A549 treated with AZD2906 at 1 μM for 4 hours (cell line): ENCODE results near the gene CCL22. TPM values are rescaled to one million over a fixed set of nuclear protein-coding genes. Genes with fewer than 3 reads are reported as not detected.

Source experiments
- total RNA-seq: library from RNA; stranded (reverse); fragments of 200-300 nt; extraction: Qiagen RNA extraction; gene quantifications from 5 replicates; pipeline ENCODE4 v1.2.3, GENCODE V29; 2022

Gene CCL22, protein sequence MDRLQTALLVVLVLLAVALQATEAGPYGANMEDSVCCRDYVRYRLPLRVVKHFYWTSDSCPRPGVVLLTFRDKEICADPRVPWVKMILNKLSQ
- 0.05 to 0.07 TPM (median 0.05 TPM) in 4 of 5 replicates, not detected in the other for total RNA-seq

DNA sequence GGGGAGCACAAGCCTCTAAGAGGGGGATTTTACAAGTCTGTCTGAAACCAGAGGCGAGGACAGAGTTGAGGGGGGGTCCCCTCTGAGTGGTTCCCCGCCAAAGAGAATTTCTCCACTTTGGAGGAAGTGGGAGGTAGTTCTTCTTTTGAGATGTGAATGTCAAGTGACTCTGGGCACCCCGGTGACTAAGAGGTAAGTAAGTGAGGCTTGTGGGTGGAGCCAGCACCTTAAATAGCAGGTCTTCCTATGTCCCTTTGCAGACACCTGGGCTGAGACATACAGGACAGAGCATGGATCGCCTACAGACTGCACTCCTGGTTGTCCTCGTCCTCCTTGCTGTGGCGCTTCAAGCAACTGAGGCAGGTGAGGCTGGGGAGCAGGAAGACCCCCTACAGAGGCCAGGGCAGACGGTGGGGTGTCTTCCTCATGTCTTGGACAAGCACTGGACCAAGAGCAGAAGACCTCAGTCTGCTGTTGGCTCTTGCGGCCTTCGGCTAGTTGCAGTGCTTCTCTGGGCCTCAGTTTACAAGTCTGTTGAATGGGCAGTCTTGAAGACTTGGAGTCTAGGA lies at the start of gene CCL22:
CCL22 (plus strand) TSS at position 257 of the 569 bp plus-strand sequence; CDS start at position 291, 34 bp downstream.

GRCh38 chr16:57372372-57373116 lies 14.0 kb downstream of the CCL22 start, which contains the start of gene CX3CL1:
Gene CX3CL1 (plus strand): TSS chr16:57372490. CDS start chr16:57372569, 79 bp downstream.

GRCh38 chr16:57403965-57404817 lies 45.6 kb downstream of the CCL22 start, which contains the start of gene CCL17:
Gene CCL17 (plus strand): TSS chr16:57404767. CDS start chr16:57413933, 9,166 bp downstream.

Other genes with a start within 250 kb of the CCL22 start
- 82.1 to 108 TPM (median 91.0 TPM) in 5 replicates for gene PSME3IP1, start 172.7 kb upstream of the CCL22 start, total RNA-seq
- gene RSPRY1, start 172.5 kb upstream of the CCL22 start, total RNA-seq, result 33.0 to 47.7 TPM (median 37.2 TPM) in 5 replicates
- gene ARL2BP, start 113.5 kb upstream of the CCL22 start, total RNA-seq, result 76.6 to 82.0 TPM (median 78.7 TPM) in 5 replicates
- 1.4 to 1.7 TPM (median 1.6 TPM) in 5 replicates for gene PLLP, start 74.1 kb upstream of the CCL22 start, total RNA-seq
- gene CX3CL1, start 13.7 kb downstream of the CCL22 start, total RNA-seq, result 0.06 to 0.11 TPM (median 0.08 TPM) in 5 replicates
- not detected in 5 replicates for gene CCL17, start 46.0 kb downstream of the CCL22 start, total RNA-seq
- gene CIAPIN1, start 88.6 kb downstream of the CCL22 start, total RNA-seq, result 70.7 to 96.2 TPM (median 72.4 TPM) in 5 replicates
- gene COQ9, start 88.7 kb downstream of the CCL22 start, total RNA-seq, result 40.3 to 51.4 TPM (median 49.7 TPM) in 5 replicates
- gene POLR2C, start 103.9 kb downstream of the CCL22 start, total RNA-seq, result 105 to 193 TPM (median 108 TPM) in 5 replicates
- gene DOK4, start 127.7 kb downstream of the CCL22 start, total RNA-seq, result 29.0 to 38.7 TPM (median 36.9 TPM) in 5 replicates
- 5.9 to 9.3 TPM (median 8.4 TPM) in 5 replicates for gene CCDC102A, start 177.8 kb downstream of the CCL22 start, total RNA-seq
- 0.03 to 0.07 TPM (median 0.06 TPM) in 5 replicates for gene ADGRG5, start 183.9 kb downstream of the CCL22 start, total RNA-seq